NOMO-1 treated with dmso at 0.1 percent for 144 hours (cell line): Measurements from ENCODE around the gene GPS1.

Source experiments
- DNase-seq: peaks from one replicate; lab custom pipeline; 2025; ENCODE audit not compliant: unreplicated experiment; lab: John Stamatoyannopoulos, UW

Gene GPS1

DNA sequence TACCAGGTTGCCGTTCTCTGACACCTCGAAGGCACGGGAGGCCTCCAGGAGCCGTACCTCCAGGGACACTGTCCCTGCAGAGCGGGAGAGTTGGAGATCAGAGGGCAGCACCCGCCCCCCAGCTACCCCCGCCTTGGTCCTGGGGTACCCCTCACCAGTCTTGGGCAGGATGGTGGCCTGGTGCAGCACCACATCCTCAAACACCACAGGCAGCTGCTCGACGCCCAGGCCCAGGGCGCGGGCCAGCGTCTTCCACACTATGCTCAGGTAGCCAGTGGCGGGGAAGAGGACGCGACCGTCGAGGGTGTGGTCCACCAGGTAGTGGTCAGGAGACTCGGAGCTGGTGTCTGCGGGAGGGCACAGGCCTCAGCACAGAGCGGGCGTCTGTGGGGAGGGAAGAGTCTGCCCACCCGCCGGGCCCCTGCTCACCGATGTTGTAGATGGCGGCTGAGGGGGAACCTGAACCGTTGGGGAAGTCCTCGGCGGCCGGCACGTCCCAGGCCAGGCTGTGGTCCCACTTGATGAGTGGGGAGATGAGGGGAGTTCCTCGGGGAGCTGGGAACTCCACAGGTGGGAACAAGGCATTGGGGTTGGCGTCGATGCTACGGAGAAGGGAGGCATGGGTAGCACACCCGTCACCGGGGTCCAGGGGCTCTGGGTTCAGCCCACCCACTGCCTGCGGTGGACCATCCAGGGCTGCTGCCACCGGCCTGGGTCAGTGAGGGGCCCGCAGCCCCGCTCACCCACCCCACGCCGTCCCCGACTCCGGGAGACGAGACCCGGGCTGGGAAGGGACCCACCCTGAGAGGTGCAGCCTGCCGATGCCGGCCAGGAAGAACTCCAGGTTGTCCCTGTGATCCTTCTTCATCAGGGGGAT lies 36.5 kb downstream of the GPS1 start:
- no peak for DNase-seq

DNA sequence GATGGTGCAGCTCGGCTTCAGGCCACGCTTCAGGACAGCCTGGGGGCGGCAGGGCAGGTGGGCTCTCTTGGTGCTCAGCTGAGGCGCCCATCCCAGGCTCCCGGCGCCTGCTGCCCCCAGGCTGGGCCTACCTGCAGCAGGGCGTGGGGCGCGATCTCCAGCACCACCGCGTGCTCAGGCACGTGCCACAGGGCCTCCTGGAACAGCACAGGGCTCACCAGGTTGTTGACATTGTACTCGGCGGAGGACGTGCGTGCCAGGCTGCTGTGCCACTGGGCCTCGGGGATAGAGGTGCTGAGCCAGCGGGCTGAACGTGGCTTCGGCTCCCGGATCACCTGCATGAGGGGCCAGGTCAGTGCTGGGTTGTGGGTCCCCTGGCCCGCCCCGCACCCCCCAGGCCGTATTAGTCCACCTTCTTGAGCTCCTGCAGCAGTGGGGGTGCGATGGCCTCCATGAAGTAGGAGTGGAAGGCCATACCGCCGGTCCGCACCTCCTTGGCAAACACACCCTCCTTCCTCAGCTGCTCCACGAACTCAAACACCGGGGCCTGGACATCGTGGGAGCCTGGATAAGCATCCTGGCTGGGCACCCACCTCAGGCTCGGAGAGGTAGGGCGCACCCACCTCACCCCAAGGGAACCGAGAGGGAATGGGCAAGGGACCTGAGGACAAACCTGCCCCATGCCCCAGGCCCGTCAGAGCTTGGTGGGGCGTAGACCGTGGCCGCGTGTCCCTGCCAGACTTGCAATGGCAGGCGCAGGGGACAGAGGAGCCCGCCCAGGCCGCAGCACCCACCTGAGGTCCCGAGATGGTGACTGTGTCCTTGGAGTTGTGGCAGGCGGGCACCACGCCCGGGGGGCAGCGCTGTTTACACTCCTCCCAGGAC lies 37.4 kb downstream of the GPS1 start:
- no peak for DNase-seq

DNA sequence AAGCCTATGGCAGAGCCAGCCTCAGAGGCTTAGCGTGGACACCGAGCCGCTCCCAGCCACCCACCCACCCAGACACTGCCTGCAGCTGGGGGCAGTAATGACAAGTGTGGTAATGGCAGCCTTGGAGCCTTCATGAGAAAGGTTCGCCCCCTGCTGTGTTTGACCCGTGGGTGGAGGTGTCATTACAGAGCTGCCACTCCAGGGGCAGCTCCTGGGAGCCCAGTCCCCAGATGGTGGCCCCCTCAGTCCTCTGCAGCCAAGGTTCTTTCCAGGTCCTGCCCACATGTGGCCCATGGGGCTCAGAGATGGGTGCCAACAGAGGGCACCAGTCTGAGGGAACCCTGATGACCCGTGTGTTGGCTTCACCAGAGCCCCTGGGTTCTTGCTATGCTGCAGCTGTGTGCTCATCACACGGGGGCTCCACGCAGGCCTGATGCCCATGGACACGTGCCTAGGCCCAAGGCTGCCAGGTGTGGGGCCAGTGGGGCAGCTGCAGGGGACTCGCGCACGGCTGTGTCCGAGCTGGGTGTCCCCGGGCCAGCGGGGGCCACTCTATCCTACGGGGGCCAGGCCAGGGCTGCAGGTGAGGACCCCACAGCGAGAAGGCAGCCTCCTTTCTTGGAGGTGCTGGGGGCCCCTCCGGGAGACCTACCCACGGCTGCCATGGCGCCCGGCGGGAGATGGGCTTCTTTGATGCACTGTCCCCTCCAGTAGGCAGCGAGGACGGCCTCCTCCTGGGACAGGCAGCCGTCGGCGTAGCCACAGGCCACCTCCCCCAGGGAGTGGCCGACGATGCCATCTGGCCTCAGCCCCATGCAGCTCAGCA lies 38.2 kb downstream of the GPS1 start:
- no peak for DNase-seq

DNA sequence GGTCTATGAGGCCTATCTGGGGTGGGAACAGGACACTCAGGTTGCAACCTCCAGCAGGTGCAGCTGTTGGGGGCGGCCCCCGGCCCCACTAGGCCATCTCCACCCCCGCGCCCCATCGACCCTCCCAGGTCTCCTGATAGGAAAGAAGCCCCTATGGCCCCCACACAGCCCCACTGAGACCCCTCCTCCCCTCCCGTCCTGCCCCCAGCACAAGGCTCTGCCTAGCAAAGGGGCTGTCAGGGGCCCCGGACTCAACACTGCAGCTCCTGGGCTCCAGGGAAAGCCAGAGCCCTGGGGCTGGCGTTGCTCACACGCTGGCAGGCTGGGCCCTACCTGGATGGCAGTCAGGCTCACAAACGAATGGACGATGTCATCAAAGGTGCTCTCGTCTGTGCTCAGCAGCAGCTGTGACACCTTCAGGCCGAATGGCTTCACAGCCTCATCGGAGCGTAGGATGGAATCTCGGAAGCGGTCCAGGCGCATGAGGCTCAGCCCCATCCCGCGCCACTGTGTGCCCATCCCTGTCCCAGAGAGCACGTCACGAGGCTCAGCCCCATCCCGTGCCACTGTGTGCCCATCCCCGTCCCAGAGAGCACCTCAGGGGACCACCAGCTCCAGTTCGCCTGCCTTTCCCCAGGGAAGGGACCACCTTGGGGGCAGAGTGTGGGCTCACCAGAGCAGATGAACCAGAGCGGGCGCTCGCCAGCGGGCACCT lies 39.0 kb downstream of the GPS1 start:
- DNase-seq: no peak

DNA sequence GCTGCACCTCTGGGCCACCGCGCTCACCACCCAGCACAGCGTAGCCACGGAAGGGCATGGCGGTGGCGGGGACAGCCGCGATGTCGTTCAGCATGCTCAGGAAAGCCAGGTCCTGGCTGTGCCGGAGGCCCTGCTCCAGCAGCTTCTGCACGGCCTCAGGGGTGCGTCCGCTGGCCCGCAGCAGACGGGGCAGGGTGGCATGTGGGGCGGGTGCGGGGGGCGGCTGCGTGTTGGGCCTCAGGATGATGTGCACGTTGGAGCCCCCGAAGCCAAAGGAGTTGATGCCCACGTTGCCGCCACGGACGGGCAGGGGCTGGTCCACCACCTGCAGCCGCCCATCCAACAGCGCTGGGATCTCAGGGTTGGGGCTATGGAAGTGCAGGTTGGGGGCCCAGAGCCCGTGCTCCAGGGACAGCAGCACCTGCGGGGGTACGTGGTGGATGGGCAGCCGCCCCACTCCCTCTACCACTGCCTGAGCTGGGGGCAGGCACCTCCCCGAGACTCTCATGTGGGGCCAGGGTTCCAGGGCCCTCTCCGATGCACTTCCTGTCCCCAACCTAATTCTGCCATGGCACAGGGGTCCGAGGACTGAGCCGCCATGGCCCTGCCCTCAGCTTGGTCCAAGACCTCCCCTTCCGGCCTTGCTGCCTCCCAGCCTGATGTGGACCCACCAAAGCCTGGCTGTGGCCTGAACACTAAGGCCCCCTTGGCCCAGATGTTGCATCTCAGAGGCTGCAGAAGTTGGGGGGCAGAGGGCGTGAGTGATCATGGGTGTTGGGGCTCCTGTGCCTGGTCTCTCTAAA lies 39.8 kb downstream of the GPS1 start:
- no peak for DNase-seq

DNA sequence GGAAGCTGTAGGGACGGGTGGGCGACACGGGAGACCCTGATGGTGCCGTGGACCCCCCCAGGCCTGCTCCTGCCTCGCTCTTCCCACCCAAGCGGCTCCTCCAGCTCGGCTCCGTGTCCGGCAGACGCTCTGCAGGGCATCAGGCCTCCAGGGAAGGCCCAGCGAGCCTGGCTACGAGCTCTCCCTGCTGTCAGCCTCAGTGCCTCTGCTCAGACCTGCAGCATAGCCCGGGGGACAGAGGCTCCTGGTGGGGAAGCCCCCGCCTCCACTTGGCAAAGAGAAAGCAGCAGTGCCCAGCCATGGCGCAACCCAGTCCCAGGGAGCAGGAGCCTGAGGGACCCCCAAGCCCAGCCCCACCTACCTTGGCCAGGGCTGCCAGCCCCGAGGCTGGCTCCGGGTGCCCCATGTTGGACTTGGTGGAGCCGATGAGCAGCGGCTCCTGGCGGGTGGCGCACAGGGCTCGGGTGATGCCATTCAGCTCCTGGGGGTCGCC lies 40.4 kb downstream of the GPS1 start:
- DNase-seq: no peak

DNA sequence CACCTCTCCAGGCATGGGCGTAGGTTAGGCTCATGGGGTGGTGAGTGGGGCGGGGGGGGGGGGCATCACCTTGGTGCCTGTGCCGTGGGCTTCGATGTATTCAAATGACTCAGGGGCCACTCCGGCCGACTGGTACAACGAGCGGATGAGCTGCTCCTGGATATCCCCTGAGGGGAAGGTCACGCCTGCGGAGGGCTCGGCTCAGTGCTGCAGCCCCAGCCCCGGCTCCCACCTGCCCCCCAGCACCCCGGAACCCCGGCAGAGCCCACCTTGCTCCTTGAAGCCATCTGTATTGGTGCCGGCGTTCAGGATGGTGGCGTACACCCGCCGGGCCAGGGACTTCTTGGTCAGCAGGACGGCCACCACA lies 40.9 kb downstream of the GPS1 start:
- no peak for DNase-seq

DNA sequence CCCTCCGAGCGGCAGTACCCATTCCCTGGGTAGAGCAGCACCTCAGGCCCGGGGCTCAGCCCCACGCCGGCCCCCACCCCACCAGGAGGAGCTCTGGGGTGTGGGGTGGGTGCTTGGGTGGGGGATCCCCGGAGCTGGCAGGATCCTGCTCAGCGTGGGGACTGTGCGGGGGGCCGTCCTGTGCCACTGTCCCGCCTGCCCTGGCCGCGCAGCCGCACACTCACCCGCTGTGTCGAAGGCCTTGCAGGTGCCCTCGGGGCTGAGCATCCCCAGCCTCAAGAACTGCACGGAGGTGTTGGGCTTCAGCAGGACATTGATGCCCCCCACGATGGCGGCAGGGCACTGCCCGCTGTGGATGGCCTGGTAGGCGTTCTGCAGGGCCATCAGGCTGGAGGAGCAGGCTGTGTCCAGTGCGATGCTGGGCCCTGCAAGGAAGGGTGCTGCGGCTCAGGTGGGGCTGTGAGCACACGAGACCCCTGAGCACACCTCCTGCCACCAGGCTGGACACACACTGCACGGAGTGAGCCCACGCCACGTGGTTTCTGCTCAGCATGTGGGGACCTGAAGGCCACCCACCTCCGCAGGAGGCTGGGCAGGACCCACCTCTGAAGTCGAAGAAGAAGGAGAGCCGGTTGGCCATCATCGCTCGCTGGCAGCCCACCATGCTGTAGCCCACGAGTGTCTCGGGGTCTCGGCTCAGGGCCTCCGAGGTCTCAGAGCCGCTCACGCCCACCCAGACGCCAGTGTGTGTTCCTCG lies 41.5 kb downstream of the GPS1 start:
- no peak for DNase-seq

DNA sequence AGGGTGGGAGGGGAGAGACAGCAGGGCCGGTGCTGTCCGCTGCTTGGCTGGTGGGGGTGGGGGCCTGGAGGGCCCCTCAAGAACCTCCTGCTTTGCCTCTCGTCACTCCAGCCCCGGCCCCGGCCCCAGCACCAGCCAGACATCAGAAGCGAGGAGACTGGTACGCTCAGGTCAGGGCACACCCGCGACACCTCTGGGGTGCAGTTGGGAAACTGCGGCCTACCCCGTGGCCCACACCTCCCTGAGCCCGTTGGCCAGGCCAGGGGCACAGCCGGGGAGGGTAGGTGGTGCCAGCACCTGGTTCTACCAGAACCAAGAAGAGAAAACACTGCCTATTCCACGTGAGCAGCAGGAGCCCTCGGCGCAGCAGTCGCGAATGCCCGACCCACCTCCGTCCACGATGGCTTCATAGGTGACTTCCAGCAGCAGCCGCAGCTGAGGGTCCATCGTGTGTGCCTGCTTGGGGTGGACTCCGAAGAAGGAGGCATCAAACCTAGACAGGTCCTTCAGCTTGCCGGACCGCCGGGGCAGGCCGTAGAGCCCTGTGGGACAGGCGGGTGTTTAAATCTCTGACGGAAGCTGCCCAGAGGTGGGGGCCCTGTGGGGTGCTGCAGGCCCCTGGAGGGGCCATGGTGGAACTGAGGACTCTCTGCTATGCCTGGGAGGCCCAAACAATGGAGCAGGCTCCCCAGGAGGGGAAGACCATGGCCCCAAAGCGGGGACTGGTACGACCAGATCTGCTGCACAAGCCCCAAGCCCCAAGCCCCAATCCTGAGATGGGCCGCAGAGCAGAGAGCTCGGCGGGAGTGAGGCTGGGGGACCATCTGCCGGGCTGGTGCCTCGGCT lies 43.5 kb downstream of the GPS1 start:
- DNase-seq: no peak

DNA sequence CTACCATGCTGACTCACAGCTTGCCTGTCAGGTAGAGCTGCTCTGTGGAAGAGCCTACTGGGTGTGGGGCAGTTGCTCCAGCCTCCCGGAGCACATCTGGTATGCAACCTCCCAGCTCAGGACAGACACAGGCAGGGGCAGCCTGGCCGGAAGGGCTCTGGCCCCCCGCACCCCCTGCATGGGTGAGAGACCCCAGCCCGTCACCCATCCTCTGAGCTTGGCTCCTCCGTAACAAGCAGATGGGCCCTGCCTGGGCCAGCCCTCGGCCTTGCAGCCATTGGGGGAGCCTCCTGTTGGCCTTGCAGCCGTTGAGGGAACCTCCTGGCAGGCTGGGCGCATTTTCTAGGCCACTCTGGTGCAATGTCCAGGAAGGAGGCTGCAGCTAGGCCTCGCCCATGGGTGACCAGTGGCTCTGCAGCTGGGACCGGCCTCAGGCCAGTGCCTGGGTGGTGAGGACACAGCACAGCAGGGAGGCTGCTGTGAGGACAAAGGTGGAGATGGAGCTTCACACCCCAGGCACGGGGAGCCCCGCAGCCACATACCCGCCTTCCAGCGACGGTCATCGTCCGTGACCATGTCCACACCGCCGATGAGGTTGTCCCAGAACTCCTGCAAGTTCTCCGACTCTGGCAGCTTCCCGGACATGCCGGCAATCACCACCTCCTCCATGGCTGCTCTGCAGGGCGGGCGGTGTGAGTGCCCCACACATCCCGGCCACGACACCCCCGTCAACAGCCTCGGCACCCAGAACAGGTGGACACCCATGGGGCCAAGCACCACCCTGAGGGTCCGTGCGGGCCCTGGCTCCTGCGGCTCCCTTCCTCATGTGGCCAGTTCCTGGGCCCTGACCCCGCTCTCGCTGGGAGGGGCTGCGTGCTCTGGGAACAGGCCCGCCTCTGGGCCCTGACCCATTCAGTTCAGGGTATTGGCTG lies 44.3 kb downstream of the GPS1 start:
- DNase-seq: no peak

DNA sequence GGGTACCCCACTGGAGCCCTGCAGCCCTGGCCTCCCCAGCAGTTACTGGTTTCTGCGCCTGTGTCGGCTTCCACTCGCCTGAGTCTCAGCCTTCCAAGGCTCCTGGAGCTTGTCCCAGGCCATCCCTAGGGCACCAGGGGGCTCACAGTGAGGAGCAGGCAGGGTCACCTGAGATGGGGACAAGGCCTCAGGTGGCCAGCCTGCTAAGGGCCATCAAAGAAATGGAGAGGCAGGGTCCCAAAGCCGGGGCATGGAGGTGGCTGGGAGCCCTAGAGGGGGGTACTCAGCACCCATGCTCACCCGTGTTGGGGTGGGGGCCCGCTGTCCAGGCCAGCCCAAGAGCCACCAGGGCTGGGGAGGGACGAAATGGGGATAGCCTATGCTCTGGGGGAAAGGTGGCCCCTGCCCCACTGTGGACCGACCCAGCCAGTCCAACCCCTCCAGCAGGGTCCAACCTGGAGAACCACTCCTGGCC lies 45.0 kb downstream of the GPS1 start:
- DNase-seq: no peak

DNA sequence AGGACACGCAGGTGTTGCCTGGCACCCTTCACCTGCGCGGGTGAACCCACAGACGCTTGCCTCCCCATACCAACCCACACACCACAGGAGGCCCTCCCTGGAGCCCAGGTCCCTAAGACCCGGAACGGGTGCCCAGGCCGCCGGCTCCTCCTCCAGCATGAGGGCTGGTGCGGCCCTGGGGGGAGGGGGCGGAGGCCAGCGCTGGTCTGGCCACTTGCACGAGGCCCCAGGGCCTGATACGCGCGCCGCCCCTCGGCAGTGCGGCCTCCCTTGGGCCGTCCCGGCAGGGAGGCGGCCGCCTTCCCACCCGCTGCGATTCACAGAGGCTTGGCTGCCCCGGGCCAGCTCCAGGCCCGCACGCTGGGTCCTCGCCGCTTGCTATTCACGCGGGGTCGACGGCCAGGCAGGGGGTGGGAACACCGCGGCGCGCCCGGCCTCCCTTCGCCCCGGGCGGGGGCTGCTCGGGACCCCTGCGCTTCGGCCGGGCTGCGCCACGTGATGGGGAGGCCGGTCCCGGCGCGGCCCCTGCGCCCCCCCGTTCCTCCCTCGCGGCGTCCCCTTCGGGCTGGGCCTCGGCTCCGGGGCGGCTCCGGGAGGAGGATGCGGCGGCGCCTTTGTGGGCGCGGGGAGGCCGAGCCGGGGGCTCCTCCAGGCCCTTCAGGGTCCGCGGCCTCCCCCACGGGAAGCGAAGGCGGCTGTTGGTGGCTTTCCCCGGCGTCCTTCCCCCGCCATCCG lies 45.7 kb downstream of the GPS1 start:
- peak; percentile 12 for DNase-seq

DNA sequence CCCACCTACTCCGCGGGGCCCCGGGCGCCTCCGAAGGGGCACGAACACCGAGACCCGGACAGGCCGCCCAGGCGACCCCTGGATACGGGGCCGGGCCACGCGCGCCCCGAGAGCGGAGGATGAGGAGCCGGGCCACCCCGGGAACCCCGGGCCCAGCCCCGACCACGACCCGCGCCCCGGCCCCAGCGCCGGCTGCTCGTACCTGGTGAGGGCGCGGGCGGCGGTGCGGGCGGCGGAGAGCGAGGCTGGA lies 46.1 kb downstream of the GPS1 start:
- DNase-seq: no peak

DNA sequence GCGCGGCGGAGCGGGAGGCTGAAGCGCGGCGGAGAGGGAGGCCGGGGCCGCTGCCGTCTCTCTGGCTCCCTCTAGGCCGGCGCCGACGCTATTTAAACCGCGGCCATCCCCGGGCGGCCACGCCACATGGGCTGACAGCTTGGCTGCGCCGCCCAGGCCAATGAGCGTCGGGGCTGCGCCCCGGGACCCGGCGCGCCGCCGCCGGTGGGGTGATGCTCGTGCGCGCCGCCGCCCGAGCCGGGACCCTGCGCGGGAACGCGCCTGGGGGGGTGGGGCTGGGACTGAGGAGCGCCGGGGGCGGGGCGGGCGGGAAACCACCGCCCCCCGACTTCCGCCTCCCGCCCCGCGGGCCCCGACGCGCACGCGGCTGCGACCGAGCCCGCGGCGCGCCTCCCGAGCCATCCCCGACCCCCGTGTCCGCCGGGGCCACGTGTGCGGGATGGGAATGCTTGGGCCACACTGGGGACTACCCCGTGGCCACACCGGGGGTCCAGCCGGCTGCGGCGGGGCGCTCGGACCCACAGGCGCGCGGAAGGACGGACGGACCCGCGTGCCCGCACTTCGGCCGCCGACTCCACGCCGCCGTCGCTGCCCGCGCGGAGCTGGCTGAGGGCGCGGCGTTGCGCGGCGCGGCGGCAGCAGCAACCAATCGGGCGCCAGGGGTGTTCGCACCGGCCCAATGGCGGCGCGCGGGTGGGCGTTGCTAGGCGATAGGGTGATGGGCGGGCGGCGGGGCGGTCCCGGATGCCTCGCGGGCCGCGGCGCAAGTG lies 46.7 kb downstream of the GPS1 start, which contains the start of gene FASN:
FASN (minus strand) TSS at position 68 of the 770 bp plus-strand sequence. CDS start 1,791 bp downstream, outside the sequence.
- DNase-seq: peak; percentile 92

DNA sequence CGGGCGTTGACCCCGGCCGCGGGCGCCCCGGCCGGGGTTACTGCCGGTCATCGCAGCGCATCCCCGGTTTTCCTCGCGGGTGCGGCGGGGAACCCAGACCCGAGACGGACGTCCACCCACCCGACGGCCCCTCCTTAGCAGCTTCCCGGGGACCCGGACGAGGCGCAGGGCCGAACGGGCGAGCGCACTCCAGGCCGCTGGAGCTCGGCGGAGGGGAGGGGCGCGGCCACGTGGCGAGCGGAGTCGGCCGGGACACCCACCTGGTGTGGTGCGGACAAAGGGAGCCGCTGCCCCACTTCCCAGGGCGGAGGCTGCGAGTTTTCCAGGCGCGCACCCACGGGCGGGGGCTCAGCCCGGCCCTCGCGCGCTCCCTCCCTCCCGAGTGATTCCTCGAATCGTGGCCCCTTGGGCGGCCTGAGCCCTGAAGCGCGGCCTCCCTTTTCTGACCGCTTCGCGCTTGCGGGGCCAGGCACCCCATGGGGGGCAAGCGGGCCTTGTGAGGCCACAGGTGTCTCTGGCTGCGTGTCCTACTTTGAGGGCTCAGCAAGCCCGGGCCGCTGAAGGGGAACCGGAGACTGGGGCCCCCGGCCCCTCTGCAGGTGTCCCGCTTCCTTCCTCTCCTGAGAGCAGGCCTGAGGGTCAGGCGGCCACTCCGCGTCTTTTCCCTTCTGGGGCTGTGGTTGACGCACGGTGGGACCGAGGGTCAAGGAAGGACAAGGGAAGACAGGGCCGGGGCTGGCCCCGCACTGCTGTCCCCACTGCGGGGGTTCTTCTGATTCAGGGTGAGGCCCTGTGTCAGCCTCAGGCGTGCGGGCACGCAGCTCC lies 47.5 kb downstream of the GPS1 start:
- DNase-seq: no peak
